Fibroblast of pulmonary artery (primary cell): ENCODE results near the gene CACNA1C.

ENCODE experiments used
- DNase-seq: peaks from one replicate; pipeline ENCODE4 v3.0.0-alpha.2; 2010; ENCODE audit warnings: low read depth
- H3K4me3 ChIP-seq: replicated peaks from 2 replicates; pipeline ENCODE4 v1.5.1; 2011; ENCODE audit warnings: low read depth, mild to moderate bottlenecking, control low read depth, low read length, moderate library complexity
- TF ChIP-seq, protein P1 (sequence below): IDR thresholded peaks from 2 replicates; pipeline ENCODE4 v1.5.1; 2011; ENCODE audit warnings: mild to moderate bottlenecking, control low read depth, low read length, inconsistent platforms; ENCODE audit errors: missing control alignments

CACNA1C gene

DNA sequence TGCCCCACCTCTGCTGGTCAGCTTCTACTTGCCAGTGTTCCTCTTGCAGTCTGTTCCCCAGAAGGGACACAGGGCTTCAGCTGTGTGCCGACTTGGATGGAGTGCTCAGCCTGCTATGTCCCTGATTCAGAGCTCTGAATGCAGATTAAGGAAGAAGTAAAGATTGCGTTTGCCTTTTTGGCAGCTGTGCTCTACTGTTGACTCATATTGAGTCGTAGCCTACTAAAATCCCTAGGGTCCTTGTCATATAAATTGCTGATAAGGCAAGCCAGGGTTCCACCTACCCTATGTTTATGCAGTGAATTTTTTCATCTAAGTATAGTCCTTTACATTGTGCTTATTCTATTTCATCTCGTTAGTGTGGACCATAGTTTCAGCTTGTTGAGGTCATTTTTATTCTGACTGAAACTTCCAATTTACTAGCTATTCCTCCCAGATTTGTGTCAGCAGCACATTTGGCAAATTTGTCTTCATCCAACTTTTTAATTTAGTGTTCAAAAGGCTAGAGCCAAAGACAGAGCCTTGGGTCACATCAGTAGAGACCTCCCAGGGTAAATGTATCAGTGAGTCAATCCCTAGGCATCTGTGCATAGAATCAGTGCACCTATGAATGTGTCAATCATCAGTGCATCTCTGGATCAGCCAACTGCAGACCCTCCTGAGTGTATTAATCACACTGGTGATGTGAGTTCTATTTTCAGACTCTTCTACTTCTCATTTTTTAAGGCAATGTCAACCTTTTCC is 31.9 kb downstream of the CACNA1C start:
- TF ChIP-seq, protein P1, sequence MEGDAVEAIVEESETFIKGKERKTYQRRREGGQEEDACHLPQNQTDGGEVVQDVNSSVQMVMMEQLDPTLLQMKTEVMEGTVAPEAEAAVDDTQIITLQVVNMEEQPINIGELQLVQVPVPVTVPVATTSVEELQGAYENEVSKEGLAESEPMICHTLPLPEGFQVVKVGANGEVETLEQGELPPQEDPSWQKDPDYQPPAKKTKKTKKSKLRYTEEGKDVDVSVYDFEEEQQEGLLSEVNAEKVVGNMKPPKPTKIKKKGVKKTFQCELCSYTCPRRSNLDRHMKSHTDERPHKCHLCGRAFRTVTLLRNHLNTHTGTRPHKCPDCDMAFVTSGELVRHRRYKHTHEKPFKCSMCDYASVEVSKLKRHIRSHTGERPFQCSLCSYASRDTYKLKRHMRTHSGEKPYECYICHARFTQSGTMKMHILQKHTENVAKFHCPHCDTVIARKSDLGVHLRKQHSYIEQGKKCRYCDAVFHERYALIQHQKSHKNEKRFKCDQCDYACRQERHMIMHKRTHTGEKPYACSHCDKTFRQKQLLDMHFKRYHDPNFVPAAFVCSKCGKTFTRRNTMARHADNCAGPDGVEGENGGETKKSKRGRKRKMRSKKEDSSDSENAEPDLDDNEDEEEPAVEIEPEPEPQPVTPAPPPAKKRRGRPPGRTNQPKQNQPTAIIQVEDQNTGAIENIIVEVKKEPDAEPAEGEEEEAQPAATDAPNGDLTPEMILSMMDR, result no peak
- DNase-seq, result peak; percentile 58
- H3K4me3 ChIP-seq, result no peak overlapping the region

DNA sequence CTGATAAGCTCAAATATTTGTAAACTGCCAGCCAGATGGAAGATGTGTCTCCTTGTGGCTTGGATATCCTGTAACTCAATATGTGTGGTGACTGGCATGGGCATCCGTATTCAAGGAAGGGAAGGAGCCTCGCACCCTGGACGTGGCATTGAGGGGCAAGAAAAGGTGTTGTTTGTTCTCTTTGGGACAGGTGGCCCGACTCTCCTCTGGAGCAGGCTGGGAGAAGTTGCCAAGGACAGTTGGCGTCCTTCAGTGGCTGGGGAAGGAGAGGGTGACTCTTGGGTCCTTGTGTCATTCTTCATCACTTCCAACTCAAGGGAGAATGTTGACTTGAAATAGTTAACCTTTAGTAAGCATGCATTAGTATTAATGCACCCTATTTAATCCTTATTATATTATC is 39.6 kb downstream of the CACNA1C start:
- TF ChIP-seq, protein P1, result no peak

DNA sequence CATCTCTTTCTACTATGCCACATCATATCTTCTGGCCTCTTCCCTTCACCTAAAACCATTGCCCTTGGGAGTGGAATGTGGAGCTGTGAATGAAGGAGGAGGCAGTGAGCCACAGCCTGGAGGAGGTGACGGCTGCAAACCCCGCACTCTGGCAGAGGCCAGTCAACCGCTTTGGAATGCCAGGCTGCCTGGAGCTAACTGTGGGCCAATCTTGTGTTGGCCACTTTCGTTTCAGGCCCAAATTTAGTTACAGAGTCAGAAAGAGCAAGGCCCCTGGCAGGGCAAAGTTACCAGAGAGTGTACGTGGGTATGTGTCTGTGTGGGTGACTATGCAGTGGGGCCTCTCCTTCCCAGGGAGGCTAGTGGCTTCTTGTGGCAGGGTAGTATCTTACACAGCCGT is 40.1 kb downstream of the CACNA1C start:
- TF ChIP-seq, protein P1, result no peak
- no peak for DNase-seq
- no peak overlapping the region for H3K4me3 ChIP-seq

More for the DNA sequence above, 39.6 kb downstream of the CACNA1C start:
- DNase-seq, result no peak
- no peak overlapping the region for H3K4me3 ChIP-seq

DNA sequence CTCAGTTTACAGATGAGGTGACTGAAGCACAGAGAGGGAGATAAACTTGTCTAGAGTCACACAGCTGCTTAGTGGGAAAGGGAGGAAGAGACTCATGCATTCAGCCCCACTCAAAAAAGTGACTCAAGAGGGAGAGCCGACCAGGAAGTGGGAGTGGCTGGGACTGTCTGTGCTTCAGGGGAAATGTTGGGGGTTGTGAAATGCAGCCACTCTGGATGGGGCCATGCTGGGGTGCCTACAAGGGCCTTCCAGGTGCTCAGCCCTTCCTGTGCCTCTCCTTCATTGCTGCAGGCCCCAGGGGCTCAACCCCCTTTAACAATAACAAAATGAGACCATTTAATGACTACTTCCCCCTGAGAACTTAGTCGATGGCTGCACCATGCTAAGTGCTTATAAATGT is 41.8 kb downstream of the CACNA1C start:
- no peak overlapping the region for H3K4me3 ChIP-seq

DNA sequence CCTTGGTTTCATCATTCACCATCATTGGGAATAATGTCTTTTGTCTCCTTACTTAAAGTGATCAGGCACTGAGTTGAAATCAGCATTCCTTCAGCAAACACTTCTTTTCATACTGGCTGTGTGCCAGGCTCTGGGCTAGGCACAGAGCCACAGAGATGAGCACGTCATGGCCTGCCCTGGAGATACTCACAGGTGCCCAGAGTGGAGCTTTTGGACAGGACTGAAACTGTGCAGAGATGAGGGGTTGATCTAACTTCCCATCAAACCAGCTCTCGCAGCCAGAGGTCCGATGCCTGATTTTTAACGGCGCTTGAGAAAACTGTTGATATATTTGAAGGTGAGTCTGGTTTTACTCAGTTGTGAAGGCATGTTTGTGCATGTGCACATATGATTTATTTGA is 43.1 kb downstream of the CACNA1C start:
- TF ChIP-seq, protein P1, result no peak
- H3K4me3 ChIP-seq, result no peak overlapping the region
- no peak for DNase-seq

More for the DNA sequence above, 41.8 kb downstream of the CACNA1C start:
- DNase-seq, result peak; percentile 35
- TF ChIP-seq, protein P1, result no peak

DNA sequence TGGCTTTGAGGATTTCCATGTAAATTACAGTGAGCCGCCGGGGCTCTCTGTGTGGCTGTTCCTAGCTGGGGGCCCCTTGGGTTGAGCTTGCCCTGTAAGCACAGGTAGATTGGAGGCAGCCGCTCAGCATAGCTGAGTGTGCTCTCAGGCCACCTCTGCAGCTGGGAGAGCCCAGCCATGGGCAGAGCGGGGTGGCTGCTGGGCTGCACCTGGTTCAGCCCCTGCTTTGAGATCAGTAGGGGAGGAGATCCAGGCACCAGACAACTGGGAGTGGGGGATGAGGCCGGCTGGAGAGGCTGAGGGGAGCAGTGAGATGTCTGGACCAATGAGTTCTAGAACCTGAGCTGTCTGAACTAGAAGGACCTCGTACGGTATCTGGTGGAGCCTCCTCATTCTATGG is 44.8 kb downstream of the CACNA1C start:
- TF ChIP-seq, protein P1, result no peak
- H3K4me3 ChIP-seq, result no peak overlapping the region
- DNase-seq, result no peak

DNA sequence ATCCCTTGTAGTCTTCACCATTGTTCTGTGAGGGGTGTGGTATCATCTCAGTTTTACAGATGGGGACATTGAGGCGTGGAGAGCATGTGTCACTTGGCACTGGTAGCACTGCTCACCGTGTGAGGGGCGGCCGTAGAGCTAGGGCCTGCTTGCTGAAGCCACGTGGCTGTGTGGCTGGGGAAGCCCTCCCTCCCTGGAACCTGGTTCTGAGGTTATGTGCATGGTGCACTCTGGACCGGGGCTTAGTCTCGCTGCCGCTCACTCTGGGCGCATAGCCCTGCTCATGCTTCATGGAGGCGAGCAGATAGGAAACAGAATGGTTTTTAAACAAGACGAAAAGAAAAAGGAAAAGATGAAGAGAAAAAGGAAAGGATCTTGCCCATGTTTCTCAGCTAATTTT is 46.1 kb downstream of the CACNA1C start:
- no peak overlapping the region for H3K4me3 ChIP-seq
- TF ChIP-seq, protein P1, result no peak
- no peak for DNase-seq
